Right lobe of liver (tissue), 6 donors: ENCODE results near the gene BASP1. TPM values are rescaled to one million over a fixed set of nuclear protein-coding genes. Genes with fewer than 3 reads are reported as not detected.
A peak's percentile ranks its signal among the peaks of the same experiment; 100 is the strongest.

Source experiments
- ATAC-seq, 4 donors: fragments of 200-7000 bp; cut with Tn5 transposase; one replicate each; pipeline ENCODE4 v1.9.1; 2020; ENCODE audit warnings: mild to moderate bottlenecking in 4 of 4, moderate library complexity in 4 of 4
- DNase-seq, 3 donors: peaks; one replicate each; pipeline ENCODE4 v3.0.0-alpha.2; 2020
- H3K27ac ChIP-seq, 3 donors: fragments of 200-600 bp; one replicate each; pipeline ENCODE4 v1.8.0; 2022
- H3K27me3 ChIP-seq, 2 donors: fragments of 200-600 bp; one replicate each; pipeline ENCODE4 v1.8.0; 2022
- H3K36me3 ChIP-seq, 4 donors: fragments of 200-600 bp; sonication (generic) in 1 of 4; one replicate each; pipeline versions ENCODE4 v1.5.1 to v1.8.0; 2017 to 2022; ENCODE audit warnings: control low read depth in 1 of 4
- H3K4me1 ChIP-seq, 4 donors: fragments of 200-600 bp; sonication (generic) in 1 of 4; one replicate each; pipeline versions ENCODE4 v1.5.1 to v1.8.0; 2017 to 2022; ENCODE audit warnings: control low read depth in 1 of 4
- H3K4me3 ChIP-seq, 3 donors: fragments of 200-600 bp; one replicate each; pipeline ENCODE4 v1.8.0; 2022
- H3K9me3 ChIP-seq, 4 donors: fragments of 200-600 bp; sonication (generic) in 1 of 4; one replicate each; pipeline versions ENCODE4 v1.5.1 to v1.8.0; 2017 to 2022; ENCODE audit warnings: control low read depth in 1 of 4
- CTCF ChIP-seq, 4 donors: fragments of 200-600 bp in 3 of 4; fragments of 450-650 bp in 1 of 4; IDR thresholded peaks; one replicate each; pipeline versions ENCODE4 v1.5.1 to v1.8.0; 2016 to 2022; ENCODE audit warnings: antibody characterized with exemption in 4 of 4, mild to moderate bottlenecking in 2 of 4
- POLR2A ChIP-seq: fragments of 450-650 bp; IDR thresholded peaks from one replicate; pipeline ENCODE4 v1.6.1; 2017; ENCODE audit warnings: antibody characterized with exemption, mild to moderate bottlenecking
- WGBS: methylation state at CpG from one replicate; pipeline ENCODE4 v1.1.6; 2018; ENCODE audit warnings: low coverage, low lambda C conversion rate; ENCODE audit not compliant: insufficient coverage; ENCODE audit errors: missing lambda C conversion rate; 5-methylcytosine and 5-hydroxymethylcytosine counted together
- intact Hi-C, 2 donors: fragments of 100-400 bp; cut with DNase I; formaldehyde crosslinking; loops; one replicate each; pipeline versions ENCODE4 v1.11.2 to v1.14.1; 2022
- total RNA-seq, 6 experiments: library from RNA; depleted of rRNA in 2 of 6; stranded (reverse); fragments of >200 nt in 2 of 6; fragmentation: NEBNext Ultra II Directional in 3 of 6; extraction: Animal tissue kit (Norgen Biotek cat#: 25700) in 3 of 6; gene quantifications; one replicate each; pipeline versions ENCODE4 v1.1.0 to v1.2.4, GENCODE V29; 2016 to 2023
- donor health status: DM: no; HTN: yes; CAD: no.
- donor health status: DM: no; HTN: no; CAD: no.
- donor health status: DM: no; HTN: no; CAD: no.
- donor health status: DM: no; HTN: yes; CAD: no.
- donor health status: DM: no; HTN: yes; CAD: no.

BASP1 gene
- total RNA-seq, 6 experiments from 2014 or later: 2.6 to 11.2 (median 4.7) TPM

- no peaks in the 10 kb centered on the region for H3K27me3 ChIP-seq
- H3K27ac ChIP-seq: no peak overlapping the region
- TF ChIP-seq CTCF (IDR thresholded peaks at IDR 0.05): no peak
- no peak for TF ChIP-seq POLR2A
- H3K36me3 ChIP-seq: no peaks in the 10 kb centered on the region
- no peak for DNase-seq
- intact Hi-C loops: no loop called here
- H3K9me3 ChIP-seq: no peaks in the 10 kb centered on the region
- no peaks in the 10 kb centered on the region for H3K4me1 ChIP-seq
- ATAC-seq: no peak
- 47% methylated on average over 6 of the region's 6 CpGs for WGBS
- no peak overlapping the region for H3K4me3 ChIP-seq
These were observed 16.1 kb downstream of the BASP1 start for GRCh38 chr5:17233488-17233887.

- H3K27me3 ChIP-seq: no peaks in the 10 kb centered on the region
- WGBS: 59% methylated on average over 5 of the region's 5 CpGs
These were observed 16.9 kb downstream of the BASP1 start for GRCh38 chr5:17234374-17234773.

GRCh38 chr5:17235731-17236330 is 18.4 kb downstream of the BASP1 start:
- Histone ChIP-seq H3K4me1 (no peaks in the 10 kb centered on the region), H3K27ac (no peak overlapping the region), H3K9me3 (no peaks in the 10 kb centered on the region), H3K36me3 (no peaks in the 10 kb centered on the region), H3K27me3 (no peaks in the 10 kb centered on the region), H3K4me3 (no peak overlapping the region)
- intact Hi-C loops: no loop called here
- no peak for TF ChIP-seq CTCF (IDR thresholded peaks at IDR 0.05)
- no peak for TF ChIP-seq POLR2A
- 61% methylated on average over 5 of the region's 5 CpGs for WGBS
- no peak for ATAC-seq
- DNase-seq: no peak

More at GRCh38 chr5:17234374-17234773, 16.9 kb downstream of the BASP1 start:
- DNase-seq (no peak), ATAC-seq (peak in 2 of 4 donors; percentile 33 to 44)
- no peaks in the 10 kb centered on the region for H3K4me1 ChIP-seq
- intact Hi-C loops: no loop called here
- no peaks in the 10 kb centered on the region for H3K36me3 ChIP-seq
- TF ChIP-seq POLR2A (no peak), CTCF (IDR thresholded peaks at IDR 0.05) (no peak)
- no peak overlapping the region for H3K4me3 ChIP-seq
- H3K9me3 ChIP-seq: no peaks in the 10 kb centered on the region
- no peak overlapping the region for H3K27ac ChIP-seq

GRCh38 chr5:17238521-17239041 is 21.1 kb downstream of the BASP1 start:
- no peak for TF ChIP-seq POLR2A
- no peak for TF ChIP-seq CTCF (IDR thresholded peaks at IDR 0.05)
- ATAC-seq (no peak), DNase-seq (no peak)
- H3K9me3 ChIP-seq: no peaks in the 10 kb centered on the region
- H3K36me3 ChIP-seq: no peaks in the 10 kb centered on the region
- intact Hi-C loops: no loop called here
- no peak overlapping the region for H3K4me3 ChIP-seq
- H3K27ac ChIP-seq: no peak overlapping the region
- 52% methylated on average over 6 of the region's 6 CpGs for WGBS
- no peaks in the 10 kb centered on the region for H3K27me3 ChIP-seq
- no peaks in the 10 kb centered on the region for H3K4me1 ChIP-seq
